ENCODE data around the gene RMI2. TPM values are rescaled to one million over a fixed set of nuclear protein-coding genes. Genes with fewer than 3 reads are reported as not detected.
A peak's percentile ranks its signal among the peaks of the same experiment; 100 is the strongest.

RMI2 gene
- total and polyA plus RNA-seq, 2 donors (not counting 1 experiment from before 2014, with no cell fraction given) = 6.6 to 6.8 TPM

DNA sequence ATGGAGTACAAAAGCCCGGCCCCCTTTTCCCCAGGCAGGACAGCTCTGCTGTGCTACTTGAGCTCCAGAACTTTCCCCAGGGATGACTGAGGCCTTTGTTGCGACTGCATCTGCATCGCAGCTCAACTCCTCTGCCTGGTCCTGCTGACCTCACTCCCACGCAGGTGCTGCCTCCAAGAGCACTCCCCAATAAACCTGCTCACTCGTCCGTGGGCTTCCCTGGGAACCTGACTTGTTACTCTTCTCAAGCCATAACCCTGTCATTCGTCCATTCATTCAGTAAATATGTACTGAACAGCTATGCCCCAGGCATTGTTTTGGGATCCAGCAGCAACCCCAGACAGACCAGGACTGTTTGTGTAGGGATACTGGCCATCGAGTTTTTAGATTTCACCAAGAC, 11.6 kb upstream of the RMI2 start:
- DNase-seq (ENCODE audit: low read depth in 2 of 2) = peak in 1 of 2 donors; percentile 40
- H3K79me2 ChIP-seq (ENCODE audit: control insufficient read depth, insufficient read depth, low read length) = no peaks in the 10 kb centered on the region
- peaks cover 9% of the 10 kb centered on the region for H3K4me1 ChIP-seq (ENCODE audit: control insufficient read depth, extremely low read depth, insufficient read depth, low read length)
- no peaks in the 10 kb centered on the region for H3K27me3 ChIP-seq (ENCODE audit: control insufficient read depth, insufficient read depth, low read length)
- TF ChIP-seq, protein P1, sequence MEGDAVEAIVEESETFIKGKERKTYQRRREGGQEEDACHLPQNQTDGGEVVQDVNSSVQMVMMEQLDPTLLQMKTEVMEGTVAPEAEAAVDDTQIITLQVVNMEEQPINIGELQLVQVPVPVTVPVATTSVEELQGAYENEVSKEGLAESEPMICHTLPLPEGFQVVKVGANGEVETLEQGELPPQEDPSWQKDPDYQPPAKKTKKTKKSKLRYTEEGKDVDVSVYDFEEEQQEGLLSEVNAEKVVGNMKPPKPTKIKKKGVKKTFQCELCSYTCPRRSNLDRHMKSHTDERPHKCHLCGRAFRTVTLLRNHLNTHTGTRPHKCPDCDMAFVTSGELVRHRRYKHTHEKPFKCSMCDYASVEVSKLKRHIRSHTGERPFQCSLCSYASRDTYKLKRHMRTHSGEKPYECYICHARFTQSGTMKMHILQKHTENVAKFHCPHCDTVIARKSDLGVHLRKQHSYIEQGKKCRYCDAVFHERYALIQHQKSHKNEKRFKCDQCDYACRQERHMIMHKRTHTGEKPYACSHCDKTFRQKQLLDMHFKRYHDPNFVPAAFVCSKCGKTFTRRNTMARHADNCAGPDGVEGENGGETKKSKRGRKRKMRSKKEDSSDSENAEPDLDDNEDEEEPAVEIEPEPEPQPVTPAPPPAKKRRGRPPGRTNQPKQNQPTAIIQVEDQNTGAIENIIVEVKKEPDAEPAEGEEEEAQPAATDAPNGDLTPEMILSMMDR (conservative IDR thresholded peaks at IDR 0.05 in 1 of 2, IDR thresholded peaks at IDR 0.05 in 1 of 2; ENCODE audit: low read depth in 1 of 2, low read length in 2 of 2) = no peak
- no peak for TF ChIP-seq EZH2 (IDR thresholded peaks at IDR 0.05; ENCODE audit: low read length, missing control alignments)
- no peaks in the 10 kb centered on the region for H4K20me1 ChIP-seq (ENCODE audit: control insufficient read depth, extremely low read depth, insufficient read depth, low read length)
- H3K9me3 ChIP-seq (ENCODE audit: control insufficient read depth, insufficient read depth, low read depth, low read length) = no peaks in the 10 kb centered on the region
- H2AFZ ChIP-seq (ENCODE audit: low read length) = no peak overlapping the region
- H3K4me2 ChIP-seq (ENCODE audit: extremely low read depth, insufficient read depth, low read length) = no peak overlapping the region
- no peak overlapping the region for H3K27ac ChIP-seq (ENCODE audit: insufficient read depth, low read length)
- H3K36me3 ChIP-seq (ENCODE audit: control insufficient read depth, insufficient read depth, low read length) = no peaks in the 10 kb centered on the region
- no peak overlapping the region for H3K9ac ChIP-seq (ENCODE audit: insufficient read depth, low read length)
- no peak overlapping the region for H3K4me3 ChIP-seq (replicated peaks in 1 of 4; ENCODE audit: control extremely low read depth in 1 of 4, insufficient read depth in 1 of 4, low read depth in 3 of 4, low read length in 4 of 4)

DNA sequence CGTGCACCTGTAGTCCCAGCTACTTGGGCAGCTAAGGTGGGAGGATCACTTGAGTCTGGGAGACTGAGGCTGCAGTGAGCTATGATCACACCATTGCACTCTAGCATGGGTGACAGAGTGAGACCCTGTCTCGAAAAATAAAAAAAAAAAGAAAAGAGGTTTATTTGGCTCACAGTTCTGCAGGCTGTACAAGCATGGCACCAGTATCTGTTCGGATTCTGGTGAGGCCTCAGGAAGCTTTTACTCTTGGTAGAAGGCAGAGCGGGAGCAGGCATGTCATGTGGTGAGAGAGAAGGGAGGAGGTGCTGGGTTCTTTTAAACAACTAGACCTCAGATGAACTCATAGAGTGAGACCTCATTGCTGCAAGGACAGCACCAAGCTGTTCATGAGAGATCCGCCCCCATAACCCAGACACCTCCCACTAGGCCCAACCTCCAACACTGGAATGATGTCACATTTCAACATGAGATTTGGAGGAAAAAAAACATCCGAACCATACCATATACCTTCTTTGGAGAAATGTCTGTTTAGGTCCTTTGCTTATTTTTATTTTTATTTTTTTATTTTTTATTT, 10.3 kb upstream of the RMI2 start:
- H3K36me3 ChIP-seq (ENCODE audit: control insufficient read depth, insufficient read depth, low read length) = no peaks in the 10 kb centered on the region
- H3K4me1 ChIP-seq (ENCODE audit: control insufficient read depth, extremely low read depth, insufficient read depth, low read length) = peaks cover 2% of the 10 kb centered on the region
- DNase-seq (ENCODE audit: low read depth in 2 of 2) = no peak
- H3K4me2 ChIP-seq (ENCODE audit: extremely low read depth, insufficient read depth, low read length) = no peak overlapping the region
- H3K4me3 ChIP-seq (replicated peaks in 1 of 4; ENCODE audit: control extremely low read depth in 1 of 4, insufficient read depth in 1 of 4, low read depth in 3 of 4, low read length in 4 of 4) = no peak overlapping the region
- no peaks in the 10 kb centered on the region for H3K79me2 ChIP-seq (ENCODE audit: control insufficient read depth, insufficient read depth, low read length)
- no peak overlapping the region for H3K27ac ChIP-seq (ENCODE audit: insufficient read depth, low read length)
- H4K20me1 ChIP-seq (ENCODE audit: control insufficient read depth, extremely low read depth, insufficient read depth, low read length) = no peaks in the 10 kb centered on the region
- no peak overlapping the region for H2AFZ ChIP-seq (ENCODE audit: low read length)
- no peak overlapping the region for H3K9ac ChIP-seq (ENCODE audit: insufficient read depth, low read length)
- TF ChIP-seq EZH2 (IDR thresholded peaks at IDR 0.05; ENCODE audit: low read length, missing control alignments) = no peak
- TF ChIP-seq, protein P1 (conservative IDR thresholded peaks at IDR 0.05 in 1 of 2, IDR thresholded peaks at IDR 0.05 in 1 of 2; ENCODE audit: low read depth in 1 of 2, low read length in 2 of 2) = no peak
- H3K27me3 ChIP-seq (ENCODE audit: control insufficient read depth, insufficient read depth, low read length) = no peaks in the 10 kb centered on the region
- no peaks in the 10 kb centered on the region for H3K9me3 ChIP-seq (ENCODE audit: control insufficient read depth, insufficient read depth, low read depth, low read length)

DNA sequence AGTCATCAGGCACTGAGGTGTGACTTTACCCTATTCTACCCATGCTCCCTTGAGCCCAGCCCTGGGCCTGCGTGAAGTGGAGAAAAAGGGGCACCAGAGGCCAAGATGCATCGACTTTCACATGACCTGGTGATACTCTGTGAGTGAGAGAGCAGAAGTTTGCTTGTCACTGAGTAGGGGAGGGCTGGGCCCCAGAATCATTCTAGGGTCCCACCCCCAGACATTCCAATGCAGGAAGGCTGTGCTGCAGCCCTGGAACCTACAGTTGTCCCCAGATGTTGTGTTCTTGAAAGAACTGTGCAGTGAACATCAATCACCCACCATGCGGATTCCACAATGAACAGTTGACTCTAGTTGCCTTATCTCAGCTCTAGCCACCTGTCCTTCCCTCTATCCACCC, 6.2 kb upstream of the RMI2 start:
- H4K20me1 ChIP-seq (ENCODE audit: control insufficient read depth, extremely low read depth, insufficient read depth, low read length) = no peaks in the 10 kb centered on the region
- H3K4me3 ChIP-seq (replicated peaks in 1 of 4; ENCODE audit: control extremely low read depth in 1 of 4, insufficient read depth in 1 of 4, low read depth in 3 of 4, low read length in 4 of 4) = no peak overlapping the region
- no peaks in the 10 kb centered on the region for H3K4me1 ChIP-seq (ENCODE audit: control insufficient read depth, extremely low read depth, insufficient read depth, low read length)
- no peak for DNase-seq (ENCODE audit: low read depth in 2 of 2)
- H3K4me2 ChIP-seq (ENCODE audit: extremely low read depth, insufficient read depth, low read length) = no peak overlapping the region
- H3K9ac ChIP-seq (ENCODE audit: insufficient read depth, low read length) = no peak overlapping the region
- H2AFZ ChIP-seq (ENCODE audit: low read length) = no peak overlapping the region
- H3K9me3 ChIP-seq (ENCODE audit: control insufficient read depth, insufficient read depth, low read depth, low read length) = no peaks in the 10 kb centered on the region
- TF ChIP-seq, protein P1 (conservative IDR thresholded peaks at IDR 0.05 in 1 of 2, IDR thresholded peaks at IDR 0.05 in 1 of 2; ENCODE audit: low read depth in 1 of 2, low read length in 2 of 2) = no peak
- TF ChIP-seq EZH2 (IDR thresholded peaks at IDR 0.05; ENCODE audit: low read length, missing control alignments) = no peak
- H3K27me3 ChIP-seq (ENCODE audit: control insufficient read depth, insufficient read depth, low read length) = no peaks in the 10 kb centered on the region
- no peak overlapping the region for H3K27ac ChIP-seq (ENCODE audit: insufficient read depth, low read length)
- no peaks in the 10 kb centered on the region for H3K79me2 ChIP-seq (ENCODE audit: control insufficient read depth, insufficient read depth, low read length)
- no peaks in the 10 kb centered on the region for H3K36me3 ChIP-seq (ENCODE audit: control insufficient read depth, insufficient read depth, low read length)
